GM12878 (cell line): ENCODE data around the gene CLEC20A. TPM values are rescaled to one million over a fixed set of nuclear protein-coding genes. Genes with fewer than 3 reads are reported as not detected.

Experiments
- ATAC-seq: fragments of 200-7000 bp; cut with Tn5 transposase; 3 replicates; pipeline ENCODE4 v1.9.1; 2020; ENCODE audit warnings: mild to moderate bottlenecking, moderate library complexity
- BruUV-seq: library from RNA; stranded (reverse); fragments of 400-500 nt; replicated peaks from 2 replicates; lab custom pipeline; 2021; lab: Mats Ljungman, UMichigan
- CTCF ChIA-PET: fragments of 300-600 bp; sonication (Branson Sonifier 250); formaldehyde crosslinking; extraction: SDS; loops from one replicate; lab custom pipeline; 2021; ENCODE audit warnings: inconsistent platforms; lab: Yijun Ruan, JAX
- POLR2A ChIA-PET: fragments of 350-600 bp; formaldehyde crosslinking; extraction: SDS; loops from one replicate; lab custom pipeline; 2021; ENCODE audit warnings: inconsistent platforms; lab: Charles Lee
- RAD21 ChIA-PET: fragments of 300-600 bp; sonication (Branson Sonifier 250); formaldehyde crosslinking; loops from one replicate; lab custom pipeline; 2023; ENCODE audit warnings: antibody characterized with exemption; ENCODE audit not compliant: unreplicated experiment; lab: Charles Lee
- SMC1A ChIA-PET: fragments of 300-600 bp; sonication (Branson Sonifier 250); formaldehyde crosslinking; loops from one replicate; lab custom pipeline; 2023; ENCODE audit not compliant: unreplicated experiment, uncharacterized antibody; lab: Charles Lee
- DNase-seq: peaks from one replicate; pipeline ENCODE4 v3.0.0-alpha.2; 2011; ENCODE audit warnings: low read depth, low spot score
- FAIRE-seq: peaks from 3 replicates; lab custom pipeline; 2011; peaks lifted over from hg19 to GRCh38; lab: Jason Lieb, UNC
- H2AFZ ChIP-seq: 2 replicates; pipeline ENCODE4 v1.6.0; 2011; ENCODE audit warnings: low read depth, low read length, control low read depth; ENCODE audit not compliant: control insufficient read depth
- H3K27ac ChIP-seq: 2 replicates; pipeline ENCODE4 v1.5.1; 2011; ENCODE audit warnings: control low read depth; ENCODE audit not compliant: control insufficient read depth, insufficient read depth
- H3K27me3 ChIP-seq, 2 experiments: replicated peaks in 1 of 2; 2 replicates each; pipeline versions ENCODE4 v1.6.0 to v1.6.1; 2011; ENCODE audit warnings: low read length in 1 of 2; ENCODE audit not compliant: control insufficient read depth in 2 of 2, insufficient read depth in 2 of 2
- H3K36me3 ChIP-seq, 2 experiments: 2 replicates each; pipeline ENCODE4 v1.5.1; 2011; ENCODE audit warnings: low read length in 1 of 2; ENCODE audit not compliant: control insufficient read depth in 2 of 2, insufficient read depth in 2 of 2
- H3K4me1 ChIP-seq: 2 replicates; pipeline ENCODE4 v1.6.1; 2011; ENCODE audit warnings: mild to moderate bottlenecking, low read length, moderate library complexity, mixed read lengths; ENCODE audit not compliant: control insufficient read depth, insufficient read depth
- H3K4me2 ChIP-seq: 2 replicates; pipeline ENCODE4 v1.6.0; 2011; ENCODE audit warnings: control low read depth; ENCODE audit not compliant: control insufficient read depth, insufficient read depth
- H3K4me3 ChIP-seq: fragments of 200-600 bp; sonication (generic); 2 replicates; pipeline ENCODE4 v1.5.1; 2016
- H3K79me2 ChIP-seq: 2 replicates; pipeline ENCODE4 v1.6.0; 2011; ENCODE audit warnings: low read length; ENCODE audit not compliant: control insufficient read depth, insufficient read depth
- H3K9ac ChIP-seq: 2 replicates; pipeline ENCODE4 v1.8.0; 2011; ENCODE audit warnings: low read length, control low read depth, mixed read lengths; ENCODE audit not compliant: control insufficient read depth, insufficient read depth
- H3K9me3 ChIP-seq: replicated peaks from 3 replicates; pipeline ENCODE4 v1.5.1; 2011; ENCODE audit warnings: mild to moderate bottlenecking, low read length; ENCODE audit not compliant: control insufficient read depth, insufficient read depth
- H4K20me1 ChIP-seq: 2 replicates; pipeline ENCODE4 v1.6.0; 2011; ENCODE audit not compliant: control insufficient read depth, insufficient read depth
- ATF2 ChIP-seq: IDR thresholded peaks from 2 replicates; pipeline ENCODE4 v1.6.1; 2012; ENCODE audit warnings: low read length, inconsistent platforms
- ATF7 ChIP-seq: fragments of 450-650 bp; IDR thresholded peaks from 2 replicates; pipeline ENCODE4 v1.6.1; 2016; ENCODE audit warnings: low read depth, mild to moderate bottlenecking
- BRCA1 ChIP-seq: IDR thresholded peaks from 2 replicates; pipeline ENCODE4 v1.6.1; 2011; ENCODE audit warnings: low read depth, low read length, improper control_type of control experiment
- EZH2 ChIP-seq: IDR thresholded peaks from 2 replicates; pipeline ENCODE4 v1.6.1; 2012; ENCODE audit warnings: low read depth, mild to moderate bottlenecking, control low read depth, inconsistent platforms, low read length, borderline replicate concordance; ENCODE audit not compliant: control insufficient read depth
- IKZF1 ChIP-seq: fragments of 450-650 bp; conservative IDR thresholded peaks from 2 replicates; pipeline ENCODE4 v1.6.1; 2017; ENCODE audit warnings: antibody characterized with exemption, mild to moderate bottlenecking
- IRF5 ChIP-seq: fragments of 450-650 bp; IDR thresholded peaks from 2 replicates; pipeline ENCODE4 v1.6.1; 2017; ENCODE audit warnings: borderline replicate concordance
- MTA2 ChIP-seq: fragments of 450-650 bp; IDR thresholded peaks from 2 replicates; pipeline ENCODE4 v1.6.1; 2016; ENCODE audit warnings: low read depth, mild to moderate bottlenecking, moderate library complexity
- NFYB ChIP-seq: IDR thresholded peaks from 2 replicates; pipeline ENCODE4 v1.6.1; 2011; ENCODE audit warnings: low read depth, mild to moderate bottlenecking, low read length, improper control_type of control experiment, moderate library complexity; ENCODE audit not compliant: insufficient read depth
- NRF1 ChIP-seq: conservative IDR thresholded peaks from 2 replicates; pipeline ENCODE4 v1.6.1; 2011; ENCODE audit warnings: mild to moderate bottlenecking, low read depth, low read length, improper control_type of control experiment
- RCOR1 ChIP-seq: conservative IDR thresholded peaks from 2 replicates; pipeline ENCODE4 v1.6.1; 2012; ENCODE audit warnings: low read depth, low read length, improper control_type of control experiment
- SKIL ChIP-seq: fragments of 450-650 bp; IDR thresholded peaks from 2 replicates; pipeline ENCODE4 v1.6.1; 2017; ENCODE audit warnings: mild to moderate bottlenecking, low read depth, inconsistent platforms; ENCODE audit not compliant: poor library complexity, severe bottlenecking
- SMAD1 ChIP-seq: fragments of 450-650 bp; IDR thresholded peaks from 2 replicates; pipeline ENCODE4 v1.6.1; 2018; ENCODE audit warnings: mild to moderate bottlenecking, low read depth; ENCODE audit not compliant: partially characterized antibody
- SP1 ChIP-seq: IDR thresholded peaks from one replicate; pipeline ENCODE4 v1.6.1; 2011; ENCODE audit warnings: low read depth, low read length
- WGBS: methylation state at CpG from one replicate; pipeline ENCODE4 v1.1.6; 2016; ENCODE audit warnings: low lambda C conversion rate; ENCODE audit not compliant: insufficient replicate concordance, insufficient coverage; ENCODE audit errors: missing lambda C conversion rate; 5-methylcytosine and 5-hydroxymethylcytosine counted together
- in situ Hi-C: fragments of 300-500 bp; cut with MboI; formaldehyde crosslinking; loops from 9 replicates; pipeline ENCODE4 v1.14.3; 2018; ENCODE audit warnings: mixed read lengths
- intact Hi-C: fragments of 100-400 bp; cut with micrococcal nuclease; formaldehyde crosslinking; loops from one replicate; pipeline ENCODE4 v1.14.2; 2022; ENCODE audit not compliant: unreplicated experiment
- polyA plus RNA-seq, 11 experiments: library from polyadenylated mRNA; depleted of rRNA in 4 of 11; unstranded in 6 of 11; stranded (reverse) in 5 of 11; fragments of >200 nt; fragmentation: Nextera tagmentation in 4 of 11; fragmentation: Illumina TruSeq in 1 of 11; extraction: Ambion mirVana in 4 of 11; extraction: Trizol in 1 of 11; gene quantifications; 1 replicate in 1 of 11; 2 replicates in 10 of 11; pipeline versions ENCODE4 v1.2.1 to v1.2.3, GENCODE V29; 2011 to 2016; ENCODE audit warnings: inconsistent platforms in 2 of 11, missing spikeins in 2 of 11, low read depth in 1 of 11
- total RNA-seq, 4 experiments: library from RNA; depleted of rRNA in 3 of 4; stranded (reverse); fragments of >200 nt in 3 of 4; fragmentation: Illumina TruSeq in 1 of 4; extraction: Trizol in 1 of 4; gene quantifications; 2 replicates each; pipeline versions ENCODE4 v1.2.1 to v1.2.3, GENCODE V29; 2013 to 2021

CLEC20A gene
- total and polyA plus RNA-seq, 10 of the 15 experiments (the other 5 are each of a cell fraction or from before 2014, with no cell fraction given), result not detected

- H4K20me1 ChIP-seq, result no peaks in the 10 kb centered on the region
- FAIRE-seq (no peak), ATAC-seq (no peak)
- 14% methylated on average over 3 of the region's 3 CpGs for WGBS
- no peak overlapping the region for H2AFZ ChIP-seq
- no peak overlapping the region for H3K9ac ChIP-seq
- CTCF ChIA-PET, result interaction anchor here (0.6 to 11.2 kb wide), 40 partner anchors 9 to 909 kb away, joined by 3 to 187 read pairs (median 4); partner anchors contain the start of gene TEX35
- BruUV-seq, result no TSS peak
- intact Hi-C loops, result no loop called here
- TF ChIP-seq IKZF1 (no peak), ATF2 (no peak), SMAD1 (no peak), EZH2 (no peak), IRF5 (no peak), BRCA1 (no peak), NFYB (no peak), RCOR1 (no peak), MTA2 (no peak), NRF1 (no peak), SKIL (no peak), SP1 (no peak), ATF7 (no peak)
- TF ChIP-seq, all 136 proteins: peak for 0
- Histone ChIP-seq H3K27ac (no peak overlapping the region), H3K9me3 (no peaks in the 10 kb centered on the region), H3K27me3 (no peaks in the 10 kb centered on the region), H3K4me2 (no peak overlapping the region), H3K79me2 (no peaks in the 10 kb centered on the region), H3K4me3 (no peak overlapping the region), H3K36me3 (no peaks in the 10 kb centered on the region), H3K4me1 (no peaks in the 10 kb centered on the region)
- POLR2A ChIA-PET, result no interaction called here
- in situ Hi-C loops, result loop anchor here (5.0 kb wide), 1 partner anchor 190 kb away; no protein-coding TSS in a partner anchor
- RAD21 ChIA-PET, result interaction anchor here (1.1 to 3.2 kb wide), 4 partner anchors 26 to 192 kb away, joined by 5 to 19 read pairs (median 6); no protein-coding TSS in a partner anchor
- SMC1A ChIA-PET, result interaction anchor here (0.6 to 7.4 kb wide), 8 partner anchors 10 to 503 kb away, joined by 3 to 73 read pairs (median 7); no protein-coding TSS in a partner anchor
- DNase-seq, result no peak
These were observed 5.6 kb upstream of the CLEC20A start for GRCh38 chr1:178502330-178502714.
